Tibial nerve (tissue), 4 donors: ENCODE data around the gene RNFT2.

ENCODE experiments used
- EP300 ChIP-seq, 2 donors: sonication (generic); formaldehyde crosslinking; IDR thresholded peaks; one replicate each; pipeline ENCODE4 v1.6.1; 2017; ENCODE audit warnings: antibody characterized with exemption in 2 of 2, mild to moderate bottlenecking in 1 of 2
- TF ChIP-seq, protein P1 (sequence below), 5 experiments: fragments of 200-600 bp in 3 of 5; fragments of 450-650 bp in 2 of 5; sonication (generic) in 3 of 5; IDR thresholded peaks; one replicate each; pipeline ENCODE4 v1.5.1; 2016 to 2019; ENCODE audit warnings: antibody characterized with exemption in 5 of 5, mild to moderate bottlenecking in 3 of 5, moderate library complexity in 2 of 5

DNA sequence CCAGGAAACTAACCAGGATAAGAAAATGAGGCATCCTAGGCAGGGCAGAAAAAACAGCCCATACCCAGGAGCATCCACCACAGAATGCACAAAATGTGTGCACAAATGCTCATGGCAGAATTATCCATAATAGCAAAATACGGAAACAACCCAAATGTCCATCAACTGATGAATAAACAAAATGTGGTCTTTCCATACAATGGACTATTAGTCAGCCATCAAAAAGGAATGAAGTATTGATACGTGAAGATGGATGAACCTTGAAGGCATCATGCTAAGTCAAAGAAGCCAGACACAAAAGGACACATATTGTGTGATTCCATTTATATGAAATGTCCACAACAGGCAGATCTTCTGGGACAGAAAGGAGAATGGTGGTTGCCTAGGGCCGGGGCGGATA lies 124.1 kb downstream of the RNFT2 start:
- TF ChIP-seq, protein P1, sequence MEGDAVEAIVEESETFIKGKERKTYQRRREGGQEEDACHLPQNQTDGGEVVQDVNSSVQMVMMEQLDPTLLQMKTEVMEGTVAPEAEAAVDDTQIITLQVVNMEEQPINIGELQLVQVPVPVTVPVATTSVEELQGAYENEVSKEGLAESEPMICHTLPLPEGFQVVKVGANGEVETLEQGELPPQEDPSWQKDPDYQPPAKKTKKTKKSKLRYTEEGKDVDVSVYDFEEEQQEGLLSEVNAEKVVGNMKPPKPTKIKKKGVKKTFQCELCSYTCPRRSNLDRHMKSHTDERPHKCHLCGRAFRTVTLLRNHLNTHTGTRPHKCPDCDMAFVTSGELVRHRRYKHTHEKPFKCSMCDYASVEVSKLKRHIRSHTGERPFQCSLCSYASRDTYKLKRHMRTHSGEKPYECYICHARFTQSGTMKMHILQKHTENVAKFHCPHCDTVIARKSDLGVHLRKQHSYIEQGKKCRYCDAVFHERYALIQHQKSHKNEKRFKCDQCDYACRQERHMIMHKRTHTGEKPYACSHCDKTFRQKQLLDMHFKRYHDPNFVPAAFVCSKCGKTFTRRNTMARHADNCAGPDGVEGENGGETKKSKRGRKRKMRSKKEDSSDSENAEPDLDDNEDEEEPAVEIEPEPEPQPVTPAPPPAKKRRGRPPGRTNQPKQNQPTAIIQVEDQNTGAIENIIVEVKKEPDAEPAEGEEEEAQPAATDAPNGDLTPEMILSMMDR (IDR thresholded peaks at IDR 0.05), result no peak
- TF ChIP-seq EP300 (IDR thresholded peaks at IDR 0.05), result no peak
